ENCODE results near the gene DHX16. TPM values are rescaled to one million over a fixed set of nuclear protein-coding genes. Genes with fewer than 3 reads are reported as not detected.

Gene DHX16
- total and polyA plus RNA-seq, 9 of the 15 experiments (the other 6 are each of a cell fraction or from before 2014, with no cell fraction given) = 14.6 to 66.1 (median 47.5) TPM

- TF ChIP-seq HMGN3 (IDR thresholded peaks at IDR 0.05; ENCODE audit: borderline replicate concordance, extremely low read depth, insufficient read length, low read depth, low read length) (no peak), GABPB1 (CRISPR knock-in tag; IDR thresholded peaks at IDR 0.05) (peak; percentile 80), USF2 (CRISPR knock-in tag; IDR thresholded peaks at IDR 0.05) (no peak), ZFP30 (CRISPR knock-in tag; IDR thresholded peaks at IDR 0.05; ENCODE audit: borderline replicate concordance) (no peak), RUNX1 (IDR thresholded peaks at IDR 0.05; ENCODE audit: low read depth) (peak; percentile 21; the same call in 1 of the 2 replicates), ZZZ3 (IDR thresholded peaks at IDR 0.05) (no peak), ZC3H4 (CRISPR knock-in tag; IDR thresholded peaks at IDR 0.05; ENCODE audit: borderline replicate concordance) (no peak), KAT7 (CRISPR knock-in tag; IDR thresholded peaks at IDR 0.05; ENCODE audit: borderline replicate concordance) (no peak), PCBP2 (IDR thresholded peaks at IDR 0.05; ENCODE audit: low read depth, low read length, poor library complexity, severe bottlenecking) (no peak), KDM4B (IDR thresholded peaks at IDR 0.05; ENCODE audit: borderline replicate concordance in 2 of 2, low read depth in 1 of 2) (no peak), TCF7 (IDR thresholded peaks at IDR 0.05; ENCODE audit: borderline replicate concordance) (no peak), BCLAF1 (IDR thresholded peaks at IDR 0.05; ENCODE audit: borderline replicate concordance in 1 of 2, control insufficient read depth in 1 of 2, low read depth in 2 of 2, low read length in 1 of 2) (no peak), PRDM10 (IDR thresholded peaks at IDR 0.05; ENCODE audit: partially characterized antibody) (peak; percentile 31), RFX7 (CRISPR knock-in tag; IDR thresholded peaks at IDR 0.05) (no peak), SIN3A (IDR thresholded peaks at IDR 0.05; ENCODE audit: borderline replicate concordance in 2 of 2, control insufficient read depth in 1 of 2, low read depth in 2 of 2, low read length in 2 of 2) (peak; percentile 90 to 93; a peak in 2 of 4 replicates), ZNF274 (IDR thresholded peaks at IDR 0.05; ENCODE audit: borderline replicate concordance, low read depth, low read length) (no peak)
These were observed at the start of gene DHX16 (continued) for GRCh38 chr6:30672445-30673253.

Measured in K562 (cell line).